Kidney glomerular epithelial cell (primary cell): Measurements from ENCODE around the gene SLC35B1.
A peak's percentile ranks its signal among the peaks of the same experiment; 100 is the strongest.
"Not testable (repeated sequence)": the region's sequence is repeated elsewhere in the genome, so short reads cannot be mapped to it uniquely, and the experiment has no call there.

Experiments used
- DNase-seq: peaks from one replicate; lab custom pipeline; 2025; lab: John Stamatoyannopoulos, UW

The SLC35B1 gene

GRCh38 chr17:49699966-49700575, 7.7 kb downstream of the SLC35B1 start:
- no peak for DNase-seq

- no peak for DNase-seq
These were observed 9.8 kb downstream of the SLC35B1 start for GRCh38 chr17:49698005-49698404.

- DNase-seq = no peak
These were observed 11.5 kb downstream of the SLC35B1 start for GRCh38 chr17:49696233-49696761.

GRCh38 chr17:49695698-49696232, 12.0 kb downstream of the SLC35B1 start:
- DNase-seq = no peak

- DNase-seq = peak; percentile 8
These were observed 12.7 kb downstream of the SLC35B1 start for GRCh38 chr17:49694847-49695697.

GRCh38 chr17:49692751-49693150, 15.0 kb downstream of the SLC35B1 start:
- DNase-seq = no peak

- DNase-seq = no peak
These were observed 16.0 kb downstream of the SLC35B1 start for GRCh38 chr17:49691677-49692191.

GRCh38 chr17:49691086-49691676, 16.6 kb downstream of the SLC35B1 start:
- no peak for DNase-seq

- no peak for DNase-seq
These were observed 17.5 kb downstream of the SLC35B1 start for GRCh38 chr17:49690256-49690655.

GRCh38 chr17:49688848-49689247, 18.9 kb downstream of the SLC35B1 start:
- no peak for DNase-seq

GRCh38 chr17:49687878-49688491, 19.8 kb downstream of the SLC35B1 start:
- no peak for DNase-seq

GRCh38 chr17:49681106-49681979, 26.4 kb downstream of the SLC35B1 start:
- no peak for DNase-seq

- DNase-seq = no peak
These were observed 27.4 kb downstream of the SLC35B1 start for GRCh38 chr17:49680314-49680713.

GRCh38 chr17:49677933-49678847, 29.6 kb downstream of the SLC35B1 start, which contains the start of gene SPOP:
SPOP (minus strand) TSS chr17:49678097; CDS start chr17:49622810, 55,287 bp downstream.
- peak; percentile 99 for DNase-seq

- peak; percentile 95 for DNase-seq
These were observed 30.4 kb downstream of the SLC35B1 start for GRCh38 chr17:49677134-49677932.

- peak; percentile 6 for DNase-seq
These were observed 31.4 kb downstream of the SLC35B1 start for GRCh38 chr17:49676276-49676868.

GRCh38 chr17:49674507-49674906, 33.3 kb downstream of the SLC35B1 start:
- DNase-seq = no peak

- not testable (repeated sequence) for DNase-seq
These were observed 34.1 kb downstream of the SLC35B1 start for GRCh38 chr17:49673679-49674078.
